Prostate gland (tissue), 1 donor: Measurements from ENCODE around the gene MSANTD2.

Experiments used
- POLR2A ChIP-seq: fragments of 450-650 bp; IDR thresholded peaks from one replicate; pipeline ENCODE4 v1.6.1; 2016; ENCODE audit warnings: antibody characterized with exemption, mild to moderate bottlenecking
- POLR2AphosphoS5 ChIP-seq: sonication (generic); formaldehyde crosslinking; IDR thresholded peaks from one replicate; pipeline ENCODE4 v1.6.1; 2017; ENCODE audit warnings: antibody characterized with exemption

GRCh38 chr11:124812876-124813275 is 12.7 kb upstream of the MSANTD2 start:
- TF ChIP-seq POLR2A (no peak), POLR2AphosphoS5 (no peak)
